Gastroesophageal sphincter (tissue), 3 donors: ENCODE measurements around the gene ZNF575.

Experiments
- CTCF ChIP-seq, 4 experiments: fragments of 200-600 bp in 2 of 4; fragments of 450-650 bp in 2 of 4; sonication (generic) in 1 of 4; IDR thresholded peaks; one replicate each; pipeline ENCODE4 v1.5.1; 2017 to 2019; ENCODE audit warnings: antibody characterized with exemption in 4 of 4, mild to moderate bottlenecking in 2 of 4, moderate library complexity in 2 of 4
- EP300 ChIP-seq: sonication (generic); formaldehyde crosslinking; IDR thresholded peaks from one replicate; pipeline ENCODE4 v1.6.1; 2017; ENCODE audit warnings: antibody characterized with exemption, mild to moderate bottlenecking
- POLR2A ChIP-seq, 2 donors: fragments of 450-650 bp; IDR thresholded peaks; one replicate each; pipeline ENCODE4 v1.6.1; 2017; ENCODE audit warnings: antibody characterized with exemption in 2 of 2, mild to moderate bottlenecking in 2 of 2, moderate library complexity in 1 of 2
- POLR2AphosphoS5 ChIP-seq: sonication (generic); formaldehyde crosslinking; IDR thresholded peaks from one replicate; pipeline ENCODE4 v1.6.1; 2017; ENCODE audit warnings: antibody characterized with exemption

GRCh38 chr19:43552616-43553015 is 19.6 kb downstream of the ZNF575 start:
- no peak for TF ChIP-seq CTCF (IDR thresholded peaks at IDR 0.05)
- no peak for TF ChIP-seq POLR2A (IDR thresholded peaks at IDR 0.05)
- TF ChIP-seq POLR2AphosphoS5, result no peak
- TF ChIP-seq EP300, result no peak
